HG03575 (cell line): ENCODE data around the gene LEMD3.

Source experiments
- ATAC-seq: cut with Tn5 transposase; IDR thresholded peaks from one replicate; pipeline ENCODE4 v1.9.1; 2021; ENCODE audit not compliant: unreplicated experiment, insufficient number of reproducible peaks, low FRiP score; ENCODE audit errors: extremely low read depth

Gene LEMD3

DNA sequence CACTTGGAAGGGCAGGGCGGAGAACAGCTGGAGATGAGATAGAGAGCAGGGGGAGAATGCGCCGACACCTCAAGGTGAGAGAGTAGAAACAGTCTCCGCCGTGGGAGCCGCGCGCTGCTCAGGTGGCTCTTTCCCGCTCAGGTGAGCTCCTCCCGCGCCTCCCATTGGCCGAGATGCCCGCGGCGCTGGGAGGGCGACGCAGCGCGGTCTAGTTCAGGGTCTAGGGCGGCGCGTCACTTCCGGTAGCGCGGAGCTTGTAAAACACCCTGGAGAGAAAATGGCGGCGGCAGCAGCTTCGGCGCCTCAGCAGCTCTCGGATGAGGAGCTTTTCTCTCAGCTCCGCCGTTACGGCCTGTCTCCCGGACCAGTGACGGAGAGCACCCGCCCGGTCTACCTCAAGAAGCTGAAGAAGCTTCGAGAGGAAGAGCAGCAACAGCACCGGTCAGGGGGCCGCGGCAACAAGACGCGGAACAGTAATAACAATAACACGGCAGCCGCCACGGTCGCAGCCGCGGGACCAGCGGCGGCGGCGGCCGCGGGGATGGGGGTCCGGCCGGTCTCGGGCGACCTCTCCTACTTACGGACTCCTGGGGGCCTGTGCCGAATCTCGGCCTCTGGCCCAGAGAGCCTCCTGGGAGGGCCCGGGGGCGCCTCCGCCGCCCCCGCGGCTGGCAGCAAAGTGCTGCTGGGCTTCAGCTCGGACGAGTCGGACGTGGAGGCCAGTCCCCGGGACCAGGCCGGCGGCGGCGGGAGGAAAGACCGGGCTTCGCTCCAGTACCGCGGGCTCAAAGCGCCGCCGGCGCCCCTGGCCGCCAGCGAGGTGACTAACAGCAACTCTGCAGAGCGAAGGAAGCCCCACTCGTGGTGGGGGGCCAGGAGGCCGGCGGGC, at the start of gene LEMD3:
LEMD3 (plus strand) TSS at position 264 of the 889 bp plus-strand sequence; CDS start at position 278, 14 bp downstream.
- ATAC-seq, result peak; percentile 68

DNA sequence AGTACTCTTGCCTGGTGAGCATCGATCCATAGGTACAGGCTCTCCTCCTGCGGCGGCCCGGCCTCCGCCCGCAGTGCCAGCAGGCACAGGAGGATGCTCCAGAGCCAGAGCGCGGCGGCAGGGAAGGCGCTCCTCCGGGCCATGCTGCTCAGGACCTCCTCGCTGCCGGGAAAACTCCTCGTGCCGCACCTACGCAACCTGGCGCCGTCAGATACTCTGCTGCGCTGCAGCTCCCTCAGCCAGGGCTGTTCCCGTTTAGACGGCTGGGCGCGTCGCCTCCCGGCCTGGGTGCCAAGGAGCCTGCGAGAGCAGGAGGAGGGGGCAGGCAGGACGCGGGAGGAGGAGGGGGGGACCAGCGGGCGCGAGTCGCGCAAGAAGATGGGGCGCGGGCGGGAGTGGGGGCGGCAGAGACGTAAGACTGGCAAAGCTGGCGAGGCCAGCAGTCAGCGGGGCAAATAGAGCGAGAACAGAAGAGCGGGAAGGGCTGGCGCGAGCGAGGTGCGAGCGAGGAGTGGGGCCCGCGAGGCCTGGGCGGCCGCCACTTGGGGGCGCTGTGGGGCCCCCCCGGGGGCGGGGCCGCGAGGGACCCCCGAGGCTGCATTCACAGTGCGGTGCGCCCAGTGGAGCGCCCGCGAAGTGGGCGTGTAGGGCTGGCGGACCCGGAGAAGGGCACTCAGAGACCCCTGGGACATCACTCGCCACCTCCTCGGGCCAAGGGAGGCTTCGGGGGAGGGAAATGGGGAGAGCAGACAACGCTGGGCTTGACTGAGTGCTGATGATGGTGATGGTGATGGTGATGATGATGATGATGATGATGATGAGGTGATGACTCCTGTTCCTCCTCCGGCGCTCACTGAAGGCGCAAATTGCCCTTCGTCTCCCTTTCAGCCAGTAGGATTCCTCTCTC, 48.1 kb upstream of the LEMD3 start, which contains the start of gene WIF1:
WIF1 (minus strand) TSS at position 257 of the 907 bp plus-strand sequence; CDS start at position 143, 114 bp downstream.
- no peak for ATAC-seq

GRCh38 chr12:65121956-65122469, 47.4 kb upstream of the LEMD3 start:
- no peak for ATAC-seq

- ATAC-seq, result no peak
These were observed 46.7 kb upstream of the LEMD3 start for GRCh38 chr12:65122703-65123102.

- ATAC-seq, result no peak
These were observed 45.8 kb upstream of the LEMD3 start for GRCh38 chr12:65123435-65124063.

GRCh38 chr12:65125247-65125646, 44.1 kb upstream of the LEMD3 start:
- ATAC-seq, result no peak

- no peak for ATAC-seq
These were observed 43.4 kb upstream of the LEMD3 start for GRCh38 chr12:65125975-65126374.

GRCh38 chr12:65126482-65126881, 42.9 kb upstream of the LEMD3 start:
- ATAC-seq, result no peak

DNA sequence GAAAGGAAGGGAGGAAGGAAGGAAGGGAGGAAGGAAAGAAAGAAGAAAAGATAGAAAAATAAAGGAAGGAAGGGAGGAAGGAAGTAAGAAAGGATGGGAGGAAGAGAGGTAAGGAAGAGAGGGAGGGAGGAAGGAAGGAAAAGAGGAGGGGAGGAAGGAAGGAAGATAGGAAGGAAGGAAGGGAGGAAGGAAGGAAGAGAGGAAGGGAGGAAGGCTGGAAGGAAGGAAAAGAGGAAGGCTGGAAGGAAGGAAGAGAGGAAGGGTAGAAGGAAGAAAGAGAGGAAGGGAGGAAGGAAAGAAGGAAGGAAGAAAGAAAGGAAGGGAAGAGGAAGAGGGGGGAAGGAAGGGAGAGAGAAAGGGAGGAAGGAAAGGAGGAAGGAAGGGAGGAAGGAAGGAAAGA, 35.5 kb upstream of the LEMD3 start:
- no peak for ATAC-seq

DNA sequence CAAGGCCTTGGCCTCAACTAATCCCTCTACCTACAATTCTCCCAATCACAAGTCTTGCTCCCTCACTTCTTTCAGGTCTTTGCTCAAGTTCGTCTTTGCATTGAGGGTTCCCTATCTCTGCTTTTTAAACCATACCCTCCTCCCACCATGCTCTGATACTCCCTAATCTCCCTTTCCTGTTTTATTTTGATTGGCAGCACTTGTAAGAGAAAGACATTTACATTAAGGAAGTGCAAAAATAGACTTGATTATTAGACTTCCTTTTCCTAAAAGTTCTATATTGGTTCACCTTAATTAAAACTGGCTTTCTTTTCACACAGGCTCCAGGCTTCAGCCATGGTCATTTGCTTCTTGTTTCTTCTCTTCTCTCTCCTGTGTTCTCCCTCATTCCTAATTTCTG, 30.0 kb upstream of the LEMD3 start:
- no peak for ATAC-seq

DNA sequence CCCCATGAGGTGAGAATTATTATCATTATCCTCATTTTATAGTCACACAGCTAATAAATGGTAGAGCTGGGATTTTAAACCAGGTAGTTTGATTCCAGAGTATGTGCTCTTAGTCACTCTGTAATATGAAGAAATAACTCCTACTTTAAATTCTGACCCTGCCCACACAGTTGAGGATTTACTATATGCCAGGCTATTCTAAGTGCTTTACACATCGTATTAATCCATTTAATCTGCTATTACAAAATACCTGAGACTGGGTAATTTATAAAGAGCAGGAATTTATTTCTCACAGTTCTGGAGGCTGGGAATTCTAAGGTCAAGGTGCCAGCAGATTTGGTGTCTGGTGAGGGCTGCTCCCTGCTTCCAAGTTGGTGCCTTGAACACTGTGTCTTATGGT, 28.6 kb upstream of the LEMD3 start:
- ATAC-seq, result no peak

GRCh38 chr12:65147312-65147905, 22.0 kb upstream of the LEMD3 start:
- ATAC-seq, result no peak

DNA sequence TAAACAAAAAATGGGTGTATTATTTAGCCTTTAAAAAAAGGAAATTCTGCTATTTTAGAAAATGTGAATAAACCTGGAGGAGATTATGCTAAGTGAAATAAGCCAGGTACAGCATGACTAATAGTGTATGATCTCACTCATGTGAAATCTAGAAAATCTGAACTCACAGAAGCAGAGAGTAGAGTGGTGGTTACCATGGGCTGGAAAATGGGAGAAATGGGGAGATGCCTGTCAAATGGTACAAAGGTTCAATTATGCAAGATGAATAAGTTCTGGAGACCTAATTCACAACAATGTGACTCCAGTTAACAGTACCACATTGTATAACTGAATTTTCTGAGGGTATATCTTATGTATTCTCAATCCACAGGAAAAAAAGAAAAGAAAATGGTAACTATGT, 17.4 kb upstream of the LEMD3 start:
- no peak for ATAC-seq

DNA sequence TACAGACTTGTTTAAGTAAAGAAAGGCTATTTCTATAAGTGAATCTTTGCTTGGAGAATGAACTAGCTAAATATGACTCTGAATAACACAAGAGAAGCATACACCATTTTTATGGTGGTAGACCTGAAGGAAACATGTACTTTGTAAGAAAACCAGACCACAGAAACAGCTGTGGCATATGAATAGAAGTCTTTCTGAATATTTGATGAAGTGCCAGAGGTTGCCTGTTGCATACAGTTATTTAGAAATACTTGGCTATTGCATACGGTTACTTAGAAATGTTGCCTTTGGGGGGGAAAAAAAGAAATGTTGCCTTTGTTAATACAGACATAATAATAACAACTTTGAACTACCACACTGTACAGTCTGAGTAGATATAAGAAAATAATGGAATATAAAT, 16.8 kb upstream of the LEMD3 start:
- ATAC-seq, result no peak

GRCh38 chr12:65155784-65156183, 13.6 kb upstream of the LEMD3 start:
- ATAC-seq, result peak; percentile 5

GRCh38 chr12:65156366-65156841, 13.0 kb upstream of the LEMD3 start:
- ATAC-seq, result peak; percentile 85

GRCh38 chr12:65157091-65157490, 12.3 kb upstream of the LEMD3 start:
- ATAC-seq, result no peak

- no peak for ATAC-seq
These were observed 6.8 kb upstream of the LEMD3 start for GRCh38 chr12:65162609-65163008.

- no peak for ATAC-seq
These were observed 5.1 kb upstream of the LEMD3 start for GRCh38 chr12:65164244-65164643.
